ENCODE measurements around the gene TMEM200B.

Gene TMEM200B

GRCh38 chr1:29123887-29124365 lies at the start of gene TMEM200B:
Gene TMEM200B, minus strand, starts transcription at chr1:29123903. Its CDS starts 2,075 bp downstream, at chr1:29121828.
- peak within 1 kb of the TSS; percentile 75 for H3K9ac ChIP-seq (ENCODE audit: low read length)
- H3K27me3 ChIP-seq (ENCODE audit: control insufficient read depth, insufficient read depth, low read length): peaks cover 59% of the 10 kb centered on the region
- no peaks in the 10 kb centered on the region for H3K9me3 ChIP-seq (ENCODE audit: control insufficient read depth, low read length)
- peaks cover 21% of the 10 kb centered on the region for H3K4me1 ChIP-seq (ENCODE audit: control insufficient read depth, insufficient read depth, low read length)
- H3K4me3 ChIP-seq (ENCODE audit: low read length): peak within 1 kb of the TSS; percentile 41
- H3K36me3 ChIP-seq (ENCODE audit: control insufficient read depth, insufficient read depth, low read length): no peaks in the 10 kb centered on the region

DNA sequence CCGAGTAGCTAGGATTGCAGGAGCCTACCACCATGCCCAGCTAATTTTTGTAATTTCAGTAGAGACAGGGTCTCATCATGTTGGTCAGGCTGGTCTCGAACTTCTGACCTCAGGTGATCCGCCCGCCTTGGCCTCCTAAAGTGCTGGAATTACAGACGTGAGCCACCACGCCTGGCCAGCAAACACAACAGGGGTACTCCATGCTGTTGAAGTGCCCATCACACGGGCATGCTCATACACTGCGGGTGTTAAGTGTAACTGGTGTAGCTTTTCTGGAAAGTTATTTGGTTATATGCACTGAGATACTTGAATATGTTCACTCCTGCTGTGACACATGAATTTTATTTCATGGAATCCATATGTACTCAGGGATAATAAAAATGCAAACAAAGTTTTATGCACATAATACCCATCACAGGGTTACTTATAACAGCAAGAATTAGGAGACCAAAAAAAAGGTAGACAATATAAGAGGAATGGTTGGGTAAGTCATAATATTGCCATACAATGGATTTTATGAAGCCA lies 48.8 kb upstream of the TMEM200B start:
- H3K36me3 ChIP-seq (ENCODE audit: control insufficient read depth, insufficient read depth, low read length): no peaks in the 10 kb centered on the region
- H3K4me1 ChIP-seq (ENCODE audit: control insufficient read depth, insufficient read depth, low read length): peaks cover 4% of the 10 kb centered on the region
- H3K27me3 ChIP-seq (ENCODE audit: control insufficient read depth, insufficient read depth, low read length): no peaks in the 10 kb centered on the region
- no peaks in the 10 kb centered on the region for H3K9me3 ChIP-seq (ENCODE audit: control insufficient read depth, low read length)
- no peak overlapping the region for H3K4me3 ChIP-seq (ENCODE audit: low read length)
- no peak overlapping the region for H3K9ac ChIP-seq (ENCODE audit: low read length)

DNA sequence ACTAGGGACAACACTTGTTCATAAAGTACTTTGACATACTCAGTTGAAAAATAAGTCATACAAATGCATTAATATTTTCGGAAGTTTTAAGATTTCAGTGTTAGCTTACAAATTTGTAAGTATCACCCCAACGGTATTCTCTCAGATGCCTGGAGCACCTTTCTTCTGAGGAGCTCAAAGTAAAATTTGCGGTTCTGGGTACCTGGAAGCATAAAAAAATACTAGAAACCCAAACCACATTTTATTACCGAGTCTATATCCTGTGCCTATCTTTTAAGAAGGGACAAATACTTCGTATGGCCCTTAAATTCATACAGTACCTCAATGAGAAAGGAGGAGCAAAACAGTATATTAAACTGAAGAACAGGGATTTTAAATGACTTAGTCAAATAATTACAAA lies 47.8 kb upstream of the TMEM200B start:
- Histone ChIP-seq H3K27me3 (ENCODE audit: control insufficient read depth, insufficient read depth, low read length) (no peaks in the 10 kb centered on the region), H3K4me3 (ENCODE audit: low read length) (no peak overlapping the region), H3K36me3 (ENCODE audit: control insufficient read depth, insufficient read depth, low read length) (peaks cover 2% of the 10 kb centered on the region), H3K9me3 (ENCODE audit: control insufficient read depth, low read length) (no peaks in the 10 kb centered on the region), H3K4me1 (ENCODE audit: control insufficient read depth, insufficient read depth, low read length) (peaks cover 4% of the 10 kb centered on the region), H3K9ac (ENCODE audit: low read length) (no peak overlapping the region)

- Histone ChIP-seq H3K9me3 (ENCODE audit: control insufficient read depth, low read length) (no peaks in the 10 kb centered on the region), H3K4me1 (ENCODE audit: control insufficient read depth, insufficient read depth, low read length) (peaks cover 4% of the 10 kb centered on the region), H3K36me3 (ENCODE audit: control insufficient read depth, insufficient read depth, low read length) (peaks cover 6% of the 10 kb centered on the region), H3K4me3 (ENCODE audit: low read length) (no peak overlapping the region), H3K27me3 (ENCODE audit: control insufficient read depth, insufficient read depth, low read length) (no peaks in the 10 kb centered on the region), H3K9ac (ENCODE audit: low read length) (no peak overlapping the region)
These were observed 47.4 kb upstream of the TMEM200B start for GRCh38 chr1:29171089-29171488.

DNA sequence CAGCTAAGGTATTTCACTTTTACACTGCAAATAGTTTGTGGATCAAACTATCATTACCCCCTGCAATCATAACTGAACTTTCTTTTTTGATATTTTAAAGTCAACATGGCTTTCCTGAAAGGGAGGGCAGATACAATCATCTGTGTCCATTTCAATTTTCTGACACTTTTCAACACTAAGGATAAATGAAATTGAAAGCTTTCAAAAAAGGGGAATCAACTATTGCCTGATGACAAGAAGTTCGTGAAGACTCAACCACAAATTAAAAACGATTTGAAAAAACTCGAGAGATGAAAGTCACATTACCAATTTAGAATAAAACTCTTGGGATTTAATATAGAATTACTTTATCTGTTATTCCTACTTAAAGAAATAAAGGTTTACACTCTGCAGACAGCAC lies 46.3 kb upstream of the TMEM200B start:
- H3K9me3 ChIP-seq (ENCODE audit: control insufficient read depth, low read length): no peaks in the 10 kb centered on the region
- peaks cover 4% of the 10 kb centered on the region for H3K4me1 ChIP-seq (ENCODE audit: control insufficient read depth, insufficient read depth, low read length)
- H3K27me3 ChIP-seq (ENCODE audit: control insufficient read depth, insufficient read depth, low read length): no peaks in the 10 kb centered on the region
- H3K36me3 ChIP-seq (ENCODE audit: control insufficient read depth, insufficient read depth, low read length): peaks cover 7% of the 10 kb centered on the region
- H3K9ac ChIP-seq (ENCODE audit: low read length): no peak overlapping the region
- no peak overlapping the region for H3K4me3 ChIP-seq (ENCODE audit: low read length)

GRCh38 chr1:29167904-29168303 lies 44.2 kb upstream of the TMEM200B start:
- peaks cover 7% of the 10 kb centered on the region for H3K36me3 ChIP-seq (ENCODE audit: control insufficient read depth, insufficient read depth, low read length)
- no peak overlapping the region for H3K9ac ChIP-seq (ENCODE audit: low read length)
- H3K27me3 ChIP-seq (ENCODE audit: control insufficient read depth, insufficient read depth, low read length): no peaks in the 10 kb centered on the region
- no peaks in the 10 kb centered on the region for H3K9me3 ChIP-seq (ENCODE audit: control insufficient read depth, low read length)
- H3K4me3 ChIP-seq (ENCODE audit: low read length): no peak overlapping the region
- H3K4me1 ChIP-seq (ENCODE audit: control insufficient read depth, insufficient read depth, low read length): peaks cover 4% of the 10 kb centered on the region

GRCh38 chr1:29166291-29166878 lies 42.7 kb upstream of the TMEM200B start:
- Histone ChIP-seq H3K36me3 (ENCODE audit: control insufficient read depth, insufficient read depth, low read length) (peaks cover 7% of the 10 kb centered on the region), H3K4me3 (ENCODE audit: low read length) (no peak overlapping the region), H3K9ac (ENCODE audit: low read length) (no peak overlapping the region), H3K4me1 (ENCODE audit: control insufficient read depth, insufficient read depth, low read length) (peaks cover 16% of the 10 kb centered on the region), H3K9me3 (ENCODE audit: control insufficient read depth, low read length) (no peaks in the 10 kb centered on the region), H3K27me3 (ENCODE audit: control insufficient read depth, insufficient read depth, low read length) (no peaks in the 10 kb centered on the region)

DNA sequence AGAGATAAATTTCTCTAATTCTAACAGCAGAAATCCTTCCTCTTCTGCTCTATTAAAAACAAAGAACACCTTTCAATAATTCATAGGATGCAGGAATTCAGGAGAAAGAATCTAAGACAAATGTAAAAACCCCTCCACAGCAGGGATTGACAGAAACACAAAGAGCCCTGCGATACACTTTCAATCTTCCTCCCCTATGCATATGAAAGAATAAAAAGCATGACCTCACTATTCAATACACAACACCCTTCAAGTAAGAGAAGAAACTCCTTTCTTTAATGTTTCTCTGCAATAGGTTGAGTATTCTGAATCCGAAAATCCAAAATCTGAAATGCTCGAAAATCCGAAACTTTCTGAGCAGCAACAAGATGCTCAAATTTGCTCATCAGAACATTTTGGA lies 40.9 kb upstream of the TMEM200B start:
- Histone ChIP-seq H3K4me3 (ENCODE audit: low read length) (no peak overlapping the region), H3K36me3 (ENCODE audit: control insufficient read depth, insufficient read depth, low read length) (peaks cover 7% of the 10 kb centered on the region), H3K4me1 (ENCODE audit: control insufficient read depth, insufficient read depth, low read length) (peaks cover 12% of the 10 kb centered on the region), H3K27me3 (ENCODE audit: control insufficient read depth, insufficient read depth, low read length) (no peaks in the 10 kb centered on the region), H3K9me3 (ENCODE audit: control insufficient read depth, low read length) (no peaks in the 10 kb centered on the region), H3K9ac (ENCODE audit: low read length) (no peak overlapping the region)

DNA sequence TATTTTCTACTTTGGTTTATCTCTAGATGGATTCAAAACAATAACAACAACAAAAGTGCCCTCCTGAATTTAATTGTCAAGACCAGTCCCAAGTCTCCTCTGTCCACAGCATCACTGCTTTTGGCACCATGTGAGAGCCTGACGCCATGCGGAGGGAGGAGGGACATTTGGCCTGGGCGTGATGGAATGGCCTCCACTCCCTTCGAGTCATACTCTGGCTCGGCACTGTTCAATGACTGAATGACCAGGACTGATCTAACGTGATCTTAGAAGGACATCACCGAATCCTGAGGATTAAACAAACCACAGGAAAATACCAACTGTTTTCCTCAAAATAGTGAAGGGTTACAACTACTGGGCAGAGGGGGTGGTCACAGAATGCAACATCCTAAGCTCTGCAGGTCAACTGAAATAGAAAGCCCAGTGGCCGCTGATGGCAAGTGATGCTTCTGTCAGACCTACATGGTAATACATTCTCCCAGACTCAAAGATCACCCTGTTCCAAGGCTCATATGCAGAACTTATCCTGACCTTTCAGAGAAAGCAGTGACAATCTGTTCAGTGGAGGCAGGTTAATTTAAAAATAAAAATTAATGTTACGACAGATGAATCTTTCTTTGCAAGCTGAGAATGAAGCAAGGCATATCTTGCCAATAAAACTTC lies 38.9 kb upstream of the TMEM200B start:
- Histone ChIP-seq H3K4me3 (ENCODE audit: low read length) (no peak overlapping the region), H3K27me3 (ENCODE audit: control insufficient read depth, insufficient read depth, low read length) (no peaks in the 10 kb centered on the region), H3K36me3 (ENCODE audit: control insufficient read depth, insufficient read depth, low read length) (peaks cover 7% of the 10 kb centered on the region), H3K9me3 (ENCODE audit: control insufficient read depth, low read length) (no peaks in the 10 kb centered on the region), H3K9ac (ENCODE audit: low read length) (no peak overlapping the region), H3K4me1 (ENCODE audit: control insufficient read depth, insufficient read depth, low read length) (peaks cover 13% of the 10 kb centered on the region)

- Histone ChIP-seq H3K9me3 (ENCODE audit: control insufficient read depth, low read length) (no peaks in the 10 kb centered on the region), H3K4me1 (ENCODE audit: control insufficient read depth, insufficient read depth, low read length) (peaks cover 19% of the 10 kb centered on the region), H3K4me3 (ENCODE audit: low read length) (no peak overlapping the region), H3K27me3 (ENCODE audit: control insufficient read depth, insufficient read depth, low read length) (no peaks in the 10 kb centered on the region), H3K9ac (ENCODE audit: low read length) (no peak overlapping the region), H3K36me3 (ENCODE audit: control insufficient read depth, insufficient read depth, low read length) (peaks cover 7% of the 10 kb centered on the region)
These were observed 38.3 kb upstream of the TMEM200B start for GRCh38 chr1:29162025-29162424.

GRCh38 chr1:29159773-29160172 lies 36.1 kb upstream of the TMEM200B start:
- Histone ChIP-seq H3K4me3 (ENCODE audit: low read length) (no peak overlapping the region), H3K9me3 (ENCODE audit: control insufficient read depth, low read length) (no peaks in the 10 kb centered on the region), H3K27me3 (ENCODE audit: control insufficient read depth, insufficient read depth, low read length) (no peaks in the 10 kb centered on the region), H3K36me3 (ENCODE audit: control insufficient read depth, insufficient read depth, low read length) (peaks cover 6% of the 10 kb centered on the region), H3K9ac (ENCODE audit: low read length) (no peak overlapping the region), H3K4me1 (ENCODE audit: control insufficient read depth, insufficient read depth, low read length) (peaks cover 25% of the 10 kb centered on the region)

GRCh38 chr1:29157269-29157601 lies 33.5 kb upstream of the TMEM200B start:
- no peak overlapping the region for H3K9ac ChIP-seq (ENCODE audit: low read length)
- H3K4me1 ChIP-seq (ENCODE audit: control insufficient read depth, insufficient read depth, low read length): peaks cover 18% of the 10 kb centered on the region
- peaks cover 6% of the 10 kb centered on the region for H3K36me3 ChIP-seq (ENCODE audit: control insufficient read depth, insufficient read depth, low read length)
- H3K4me3 ChIP-seq (ENCODE audit: low read length): no peak overlapping the region
- H3K27me3 ChIP-seq (ENCODE audit: control insufficient read depth, insufficient read depth, low read length): no peaks in the 10 kb centered on the region
- no peaks in the 10 kb centered on the region for H3K9me3 ChIP-seq (ENCODE audit: control insufficient read depth, low read length)
